SK-N-SH treated with all-trans-retinoic acid at 6 μM for 48 hours (cell line): ENCODE data around the gene FBXL17.

ENCODE experiments used
- ARNTL ChIP-seq: fragments of 450-650 bp; formaldehyde crosslinking; IDR thresholded peaks from 2 replicates; pipeline ENCODE4 v1.5.0; 2020; ENCODE audit warnings: low read depth, mild to moderate bottlenecking, moderate library complexity, borderline replicate concordance
- BACH2 ChIP-seq: fragments of 250-450 bp; sonication (Bioruptor Pico); IDR thresholded peaks from 2 replicates; pipeline ENCODE4 v1.9.0; 2021; ENCODE audit warnings: mild to moderate bottlenecking, borderline replicate concordance
- PATZ1 ChIP-seq: fragments of 250-450 bp; sonication (Bioruptor Pico); IDR thresholded peaks from 2 replicates; pipeline ENCODE4 v1.8.0; 2020; ENCODE audit warnings: mild to moderate bottlenecking, moderate library complexity, borderline replicate concordance
- POU6F1 ChIP-seq: fragments of 250-450 bp; sonication (Bioruptor Pico); IDR thresholded peaks from 2 replicates; pipeline ENCODE4 v1.8.0; 2021; ENCODE audit warnings: low read depth, mild to moderate bottlenecking, moderate library complexity, borderline replicate concordance
- RARB ChIP-seq: fragments of 250-450 bp; sonication (Bioruptor Pico); IDR thresholded peaks from 2 replicates; pipeline ENCODE4 v1.8.0; 2021; ENCODE audit warnings: mild to moderate bottlenecking, moderate library complexity
- SNAI2 ChIP-seq: fragments of 250-450 bp; sonication (Bioruptor Pico); IDR thresholded peaks from 2 replicates; pipeline ENCODE4 v1.5.0; 2020; ENCODE audit warnings: mild to moderate bottlenecking, moderate library complexity
- TOX ChIP-seq: fragments of 250-450 bp; sonication (Bioruptor Pico); IDR thresholded peaks from 2 replicates; pipeline ENCODE4 v1.8.0; 2021; ENCODE audit warnings: mild to moderate bottlenecking, moderate library complexity, borderline replicate concordance
- TSHZ2 ChIP-seq: fragments of 250-450 bp; sonication (Bioruptor Pico); IDR thresholded peaks from 2 replicates; pipeline ENCODE4 v1.5.0; 2020; ENCODE audit warnings: mild to moderate bottlenecking, moderate library complexity
- ZFP3 ChIP-seq: fragments of 250-450 bp; sonication (Bioruptor Pico); IDR thresholded peaks from 2 replicates; pipeline ENCODE4 v1.5.0; 2020; ENCODE audit warnings: mild to moderate bottlenecking, moderate library complexity
- ZFP30 ChIP-seq: fragments of 450-650 bp; formaldehyde crosslinking; IDR thresholded peaks from 2 replicates; pipeline ENCODE4 v1.5.0; 2022; ENCODE audit warnings: mild to moderate bottlenecking, moderate library complexity
- TF ChIP-seq, protein P1 (sequence below): fragments of 250-450 bp; sonication (Bioruptor Pico); IDR thresholded peaks from 2 replicates; pipeline ENCODE4 v1.5.1; 2020; ENCODE audit warnings: low read depth, mild to moderate bottlenecking, moderate library complexity

DNA sequence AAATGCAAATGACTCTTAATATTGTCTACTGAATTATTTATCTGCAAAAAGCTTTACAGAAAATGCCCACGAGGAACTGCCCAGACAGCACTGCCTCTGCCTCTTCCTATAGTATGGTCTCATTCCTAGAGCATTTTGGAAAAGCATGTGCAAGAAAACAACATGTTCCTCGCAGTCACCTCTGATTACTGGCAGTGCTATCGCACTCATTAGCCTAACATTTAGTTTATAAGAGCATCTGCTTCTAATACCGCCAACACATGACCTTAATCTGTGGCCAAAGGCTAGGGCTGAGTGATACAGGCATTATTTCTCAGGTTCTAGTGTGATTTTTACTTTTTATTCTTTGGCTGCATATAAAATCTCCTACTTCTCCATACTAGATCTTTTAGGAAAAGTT lies 259.2 kb downstream of the FBXL17 start:
- TF ChIP-seq PATZ1 (CRISPR knock-in tag): no peak
- no peak for TF ChIP-seq BACH2 (CRISPR knock-in tag)
- TF ChIP-seq ARNTL (CRISPR knock-in tag): no peak
- TF ChIP-seq TSHZ2 (CRISPR knock-in tag): no peak
- TF ChIP-seq POU6F1 (CRISPR knock-in tag): no peak
- no peak for TF ChIP-seq TOX (CRISPR knock-in tag)
- TF ChIP-seq, protein P1, sequence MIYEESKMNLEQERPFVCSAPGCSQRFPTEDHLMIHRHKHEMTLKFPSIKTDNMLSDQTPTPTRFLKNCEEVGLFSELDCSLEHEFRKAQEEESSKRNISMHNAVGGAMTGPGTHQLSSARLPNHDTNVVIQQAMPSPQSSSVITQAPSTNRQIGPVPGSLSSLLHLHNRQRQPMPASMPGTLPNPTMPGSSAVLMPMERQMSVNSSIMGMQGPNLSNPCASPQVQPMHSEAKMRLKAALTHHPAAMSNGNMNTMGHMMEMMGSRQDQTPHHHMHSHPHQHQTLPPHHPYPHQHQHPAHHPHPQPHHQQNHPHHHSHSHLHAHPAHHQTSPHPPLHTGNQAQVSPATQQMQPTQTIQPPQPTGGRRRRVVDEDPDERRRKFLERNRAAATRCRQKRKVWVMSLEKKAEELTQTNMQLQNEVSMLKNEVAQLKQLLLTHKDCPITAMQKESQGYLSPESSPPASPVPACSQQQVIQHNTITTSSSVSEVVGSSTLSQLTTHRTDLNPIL: no peak
- no peak for TF ChIP-seq ZFP30 (CRISPR knock-in tag)
- TF ChIP-seq SNAI2: no peak
- TF ChIP-seq ZFP3 (CRISPR knock-in tag): no peak
- TF ChIP-seq RARB (CRISPR knock-in tag): no peak
